DND-41 (cell line): Measurements from ENCODE around the gene GALM.
"Not testable (repeated sequence)": the region's sequence is repeated elsewhere in the genome, so short reads cannot be mapped to it uniquely, and the experiment has no call there.

Source experiments
- ATAC-seq: fragments of 200-7000 bp; cut with Tn5 transposase; 3 replicates; pipeline ENCODE4 v1.9.1; 2021; ENCODE audit warnings: low read depth; ENCODE audit not compliant: insufficient read depth
- DNase-seq: peaks from one replicate; pipeline ENCODE4 v3.0.0-alpha.2; 2020
- H2AFZ ChIP-seq: 2 replicates; pipeline ENCODE4 v1.6.0; 2012; ENCODE audit warnings: low read depth, low read length
- H3K27ac ChIP-seq: 2 replicates; pipeline ENCODE4 v1.5.1; 2012; ENCODE audit warnings: low read length, inconsistent platforms
- H3K27me3 ChIP-seq: fragments of 200-600 bp; sonication (generic); 2 replicates; pipeline ENCODE4 v1.6.0; 2012; ENCODE audit warnings: low read length, mild to moderate bottlenecking, inconsistent platforms; ENCODE audit not compliant: insufficient read depth, poor library complexity
- H3K36me3 ChIP-seq: 2 replicates; pipeline ENCODE4 v1.5.1; 2012; ENCODE audit warnings: low read length, inconsistent platforms; ENCODE audit not compliant: insufficient read depth
- H3K4me1 ChIP-seq: 2 replicates; pipeline ENCODE4 v1.5.1; 2012; ENCODE audit warnings: mild to moderate bottlenecking, low read length; ENCODE audit not compliant: insufficient read depth
- H3K4me2 ChIP-seq: 2 replicates; pipeline ENCODE4 v1.6.0; 2012; ENCODE audit warnings: mild to moderate bottlenecking, moderate library complexity, low read length, inconsistent platforms; ENCODE audit not compliant: insufficient read depth
- H3K4me3 ChIP-seq, 2 experiments: fragments of 200-600 bp in 1 of 2; shearing (Covaris generic) in 1 of 2; 2 replicates each; pipeline ENCODE4 v1.5.1; 2012 to 2016; ENCODE audit warnings: inconsistent platforms in 2 of 2, low read length in 2 of 2, mild to moderate bottlenecking in 2 of 2, low read depth in 1 of 2, moderate library complexity in 1 of 2
- H3K79me2 ChIP-seq: 2 replicates; pipeline ENCODE4 v1.6.0; 2012; ENCODE audit warnings: low read length, inconsistent platforms; ENCODE audit not compliant: insufficient read depth
- H3K9ac ChIP-seq: 2 replicates; pipeline ENCODE4 v1.6.0; 2012; ENCODE audit warnings: low read depth, mild to moderate bottlenecking, inconsistent platforms, low read length, moderate library complexity
- H3K9me3 ChIP-seq: 2 replicates; pipeline ENCODE4 v1.5.1; 2012; ENCODE audit warnings: low read length, moderate library complexity, mild to moderate bottlenecking, inconsistent platforms; ENCODE audit not compliant: insufficient read depth, severe bottlenecking
- H4K20me1 ChIP-seq: 2 replicates; pipeline ENCODE4 v1.6.0; 2012; ENCODE audit warnings: low read length; ENCODE audit not compliant: insufficient read depth
- CTCF ChIP-seq: IDR thresholded peaks from 2 replicates; pipeline ENCODE4 v1.5.1; 2012; ENCODE audit warnings: borderline replicate concordance, low read length, moderate library complexity, mild to moderate bottlenecking; ENCODE audit not compliant: poor library complexity, severe bottlenecking; ENCODE audit errors: extremely low read depth
- EZH2 ChIP-seq: IDR thresholded peaks from 3 replicates; pipeline ENCODE4 v1.6.1; 2012; ENCODE audit warnings: borderline replicate concordance, low read depth, mild to moderate bottlenecking, moderate library complexity, low read length, inconsistent platforms; ENCODE audit not compliant: severe bottlenecking

Gene GALM

DNA sequence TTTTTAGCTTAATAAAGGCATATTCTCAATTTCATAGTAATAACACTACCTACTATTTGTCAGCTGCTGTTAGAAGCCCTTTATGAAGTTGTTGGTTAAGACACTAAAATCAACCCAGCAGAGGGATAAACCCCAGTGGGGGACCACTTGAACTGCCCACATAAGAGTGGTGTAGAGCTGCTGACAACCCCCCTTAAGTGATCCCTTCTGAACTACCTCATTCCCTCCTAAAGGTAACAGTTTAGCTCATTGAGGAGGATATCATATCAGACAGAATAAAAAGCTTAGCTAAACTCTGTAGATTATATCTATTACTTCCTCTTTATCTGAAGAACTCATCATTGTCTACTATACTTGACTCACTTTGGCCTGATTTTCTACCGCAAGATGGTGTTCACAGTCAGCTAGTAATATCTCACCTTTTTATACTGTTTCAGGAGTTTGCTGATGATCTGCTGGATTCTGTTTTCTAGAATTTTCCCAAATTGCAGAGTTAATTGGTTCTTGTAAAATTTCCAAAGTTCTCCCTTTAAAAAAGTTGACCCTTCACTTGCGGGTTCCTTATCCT is 16.2 kb downstream of the GALM start:
- no peak overlapping the region for H3K9ac ChIP-seq
- no peak for DNase-seq
- H3K27me3 ChIP-seq = no peaks in the 10 kb centered on the region
- H4K20me1 ChIP-seq = no peaks in the 10 kb centered on the region
- no peak overlapping the region for H3K4me2 ChIP-seq
- no peak overlapping the region for H3K27ac ChIP-seq
- H3K4me1 ChIP-seq = peaks cover 8% of the 10 kb centered on the region
- peak; percentile 24; the same call in 1 of the 3 replicates for ATAC-seq
- no peak overlapping the region for H2AFZ ChIP-seq
- H3K4me3 ChIP-seq = no peak overlapping the region
- TF ChIP-seq EZH2 (no peak), CTCF (no peak)
- H3K9me3 ChIP-seq = no peaks in the 10 kb centered on the region
- no peaks in the 10 kb centered on the region for H3K79me2 ChIP-seq
- no peaks in the 10 kb centered on the region for H3K36me3 ChIP-seq

DNA sequence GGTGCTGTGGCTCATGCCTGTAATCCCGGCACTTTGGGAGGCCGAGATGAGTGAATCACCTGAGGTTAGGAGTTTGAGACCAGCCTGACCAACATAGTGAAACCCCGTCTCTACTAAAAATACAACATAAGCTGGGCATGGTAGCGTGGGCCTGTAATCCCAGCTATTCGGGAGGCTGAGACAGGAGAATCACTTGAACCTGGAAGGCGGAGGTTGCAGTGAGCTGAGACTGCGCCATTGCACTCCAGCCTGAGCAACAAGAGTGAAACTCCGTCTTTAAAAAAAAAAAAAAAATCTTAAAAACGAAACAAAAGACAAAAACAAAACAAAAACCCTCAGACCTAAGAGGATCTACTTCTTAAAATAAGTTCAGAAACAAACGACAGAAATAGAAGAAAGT is 16.7 kb downstream of the GALM start:
- H3K9me3 ChIP-seq, H3K27ac ChIP-seq, H4K20me1 ChIP-seq, H3K4me1 ChIP-seq, H3K4me2 ChIP-seq, H3K4me3 ChIP-seq, H3K36me3 ChIP-seq, ATAC-seq, DNase-seq, H2AFZ ChIP-seq, H3K27me3 ChIP-seq, H3K9ac ChIP-seq, H3K79me2 ChIP-seq: not testable (repeated sequence)

- no peak for ATAC-seq
- no peak overlapping the region for H3K4me3 ChIP-seq
- TF ChIP-seq EZH2 (no peak), CTCF (no peak)
- H3K9ac ChIP-seq = no peak overlapping the region
- H3K4me2 ChIP-seq = no peak overlapping the region
- DNase-seq = no peak
- no peak overlapping the region for H2AFZ ChIP-seq
- no peaks in the 10 kb centered on the region for H3K79me2 ChIP-seq
- no peaks in the 10 kb centered on the region for H3K36me3 ChIP-seq
- H4K20me1 ChIP-seq = no peaks in the 10 kb centered on the region
- H3K27ac ChIP-seq = no peak overlapping the region
- H3K4me1 ChIP-seq = no peaks in the 10 kb centered on the region
- no peaks in the 10 kb centered on the region for H3K27me3 ChIP-seq
- no peaks in the 10 kb centered on the region for H3K9me3 ChIP-seq
These were observed 17.9 kb downstream of the GALM start for GRCh38 chr2:38683766-38684165.

- ATAC-seq (peak; percentile 66), DNase-seq (no peak)
- no peak overlapping the region for H3K4me3 ChIP-seq
- no peaks in the 10 kb centered on the region for H3K36me3 ChIP-seq
- no peaks in the 10 kb centered on the region for H3K4me1 ChIP-seq
- no peaks in the 10 kb centered on the region for H3K79me2 ChIP-seq
- H3K9me3 ChIP-seq = no peaks in the 10 kb centered on the region
- no peak overlapping the region for H3K9ac ChIP-seq
- no peak overlapping the region for H3K27ac ChIP-seq
- H3K27me3 ChIP-seq = no peaks in the 10 kb centered on the region
- H4K20me1 ChIP-seq = no peaks in the 10 kb centered on the region
- H3K4me2 ChIP-seq = no peak overlapping the region
- TF ChIP-seq EZH2 (no peak), CTCF (no peak)
- no peak overlapping the region for H2AFZ ChIP-seq
These were observed 19.3 kb downstream of the GALM start for GRCh38 chr2:38685116-38685735.
